ENCODE results near the gene C14orf93.
A peak's percentile ranks its signal among the peaks of the same experiment; 100 is the strongest.

C14orf93 gene, protein sequence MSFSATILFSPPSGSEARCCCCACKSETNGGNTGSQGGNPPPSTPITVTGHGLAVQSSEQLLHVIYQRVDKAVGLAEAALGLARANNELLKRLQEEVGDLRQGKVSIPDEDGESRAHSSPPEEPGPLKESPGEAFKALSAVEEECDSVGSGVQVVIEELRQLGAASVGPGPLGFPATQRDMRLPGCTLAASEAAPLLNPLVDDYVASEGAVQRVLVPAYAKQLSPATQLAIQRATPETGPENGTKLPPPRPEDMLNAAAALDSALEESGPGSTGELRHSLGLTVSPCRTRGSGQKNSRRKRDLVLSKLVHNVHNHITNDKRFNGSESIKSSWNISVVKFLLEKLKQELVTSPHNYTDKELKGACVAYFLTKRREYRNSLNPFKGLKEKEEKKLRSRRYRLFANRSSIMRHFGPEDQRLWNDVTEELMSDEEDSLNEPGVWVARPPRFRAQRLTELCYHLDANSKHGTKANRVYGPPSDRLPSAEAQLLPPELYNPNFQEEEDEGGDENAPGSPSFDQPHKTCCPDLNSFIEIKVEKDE

DNA sequence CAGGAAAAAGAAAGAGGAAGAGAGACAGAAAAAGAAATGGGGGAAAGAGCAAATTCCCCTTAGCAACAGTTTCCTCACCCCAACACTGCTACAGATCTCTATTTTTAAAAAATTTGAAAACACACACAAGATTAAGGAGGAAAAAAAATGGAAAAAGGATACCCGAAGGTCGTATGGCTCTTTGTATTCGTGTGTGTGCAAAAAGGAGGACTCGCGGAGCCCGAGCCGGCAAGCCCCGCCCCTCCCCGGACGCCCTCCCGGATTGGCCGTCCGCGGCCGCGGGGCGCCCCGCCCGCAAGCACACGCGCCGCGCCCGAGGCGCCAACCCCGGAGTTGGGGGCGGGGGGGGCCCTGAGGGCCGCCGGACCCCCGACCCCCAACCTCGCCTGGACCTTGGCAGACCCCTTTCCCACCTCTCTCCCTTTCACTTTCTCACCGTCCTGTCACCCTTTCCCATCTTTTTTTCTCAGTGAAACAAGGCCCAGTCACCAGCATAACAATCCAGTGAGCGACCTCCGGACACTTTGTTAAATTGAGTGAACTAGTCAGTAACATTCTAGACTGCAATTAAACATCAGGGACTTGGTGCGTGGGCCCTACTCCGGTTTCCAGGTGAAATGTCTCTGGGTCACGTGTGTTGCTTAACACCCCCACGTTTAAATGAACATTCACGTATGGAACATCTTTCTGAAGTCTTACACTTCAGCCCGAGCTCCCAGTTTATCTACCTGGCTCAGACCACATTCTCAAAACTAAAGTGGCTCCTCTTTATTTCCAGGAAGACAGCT, at the start of gene C14orf93:
TSS of gene C14orf93 (minus strand) at position 205 of the 788 bp plus-strand sequence. CDS start 11,120 bp downstream, outside the sequence.
- FAIRE-seq (no peak), DNase-seq (ENCODE audit: low spot score) (peak; percentile 4)

DNA sequence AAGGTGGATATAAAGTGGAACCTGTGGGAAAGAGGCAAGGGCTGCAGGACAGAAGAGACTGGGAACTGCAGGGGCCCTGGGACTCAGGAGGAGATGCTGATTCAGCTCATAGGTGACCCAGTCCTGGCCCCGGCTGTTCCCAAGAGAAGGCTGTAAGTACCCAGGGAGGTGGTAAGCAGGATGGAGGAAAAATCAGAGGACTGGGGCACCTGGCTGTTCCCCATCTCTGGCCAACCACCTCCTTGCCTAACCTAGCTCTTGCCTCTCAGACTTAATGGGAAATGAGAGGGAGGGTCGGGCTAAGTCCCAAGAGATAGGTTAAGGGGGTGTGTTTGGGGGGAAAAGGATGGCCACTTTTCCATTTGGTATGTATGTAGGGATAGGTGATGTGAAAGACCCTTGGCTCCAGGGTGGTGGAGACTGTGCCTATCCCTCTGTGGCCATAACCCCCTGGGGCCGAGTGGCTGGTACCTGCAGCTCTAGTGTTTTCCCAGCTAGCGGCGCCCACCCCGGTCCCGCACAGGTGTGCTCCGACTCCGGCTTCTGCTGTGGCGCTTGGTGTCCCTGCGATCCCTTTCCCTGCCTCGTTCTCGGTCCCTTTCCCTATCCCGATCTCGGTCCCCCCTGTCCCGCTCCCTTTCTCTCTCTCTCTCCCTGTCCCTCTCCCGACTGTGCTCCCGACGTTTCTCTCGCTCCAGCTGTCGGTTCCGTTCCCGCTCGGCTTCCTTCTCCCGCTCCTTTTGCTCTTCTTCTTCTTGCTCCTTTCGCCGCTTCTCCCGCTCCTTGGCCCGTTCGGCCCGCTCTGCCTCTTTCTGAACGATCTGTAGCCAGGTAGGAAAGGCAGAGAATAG, 48.9 kb upstream of the C14orf93 start:
- FAIRE-seq (no peak), DNase-seq (ENCODE audit: low spot score) (no peak)

DNA sequence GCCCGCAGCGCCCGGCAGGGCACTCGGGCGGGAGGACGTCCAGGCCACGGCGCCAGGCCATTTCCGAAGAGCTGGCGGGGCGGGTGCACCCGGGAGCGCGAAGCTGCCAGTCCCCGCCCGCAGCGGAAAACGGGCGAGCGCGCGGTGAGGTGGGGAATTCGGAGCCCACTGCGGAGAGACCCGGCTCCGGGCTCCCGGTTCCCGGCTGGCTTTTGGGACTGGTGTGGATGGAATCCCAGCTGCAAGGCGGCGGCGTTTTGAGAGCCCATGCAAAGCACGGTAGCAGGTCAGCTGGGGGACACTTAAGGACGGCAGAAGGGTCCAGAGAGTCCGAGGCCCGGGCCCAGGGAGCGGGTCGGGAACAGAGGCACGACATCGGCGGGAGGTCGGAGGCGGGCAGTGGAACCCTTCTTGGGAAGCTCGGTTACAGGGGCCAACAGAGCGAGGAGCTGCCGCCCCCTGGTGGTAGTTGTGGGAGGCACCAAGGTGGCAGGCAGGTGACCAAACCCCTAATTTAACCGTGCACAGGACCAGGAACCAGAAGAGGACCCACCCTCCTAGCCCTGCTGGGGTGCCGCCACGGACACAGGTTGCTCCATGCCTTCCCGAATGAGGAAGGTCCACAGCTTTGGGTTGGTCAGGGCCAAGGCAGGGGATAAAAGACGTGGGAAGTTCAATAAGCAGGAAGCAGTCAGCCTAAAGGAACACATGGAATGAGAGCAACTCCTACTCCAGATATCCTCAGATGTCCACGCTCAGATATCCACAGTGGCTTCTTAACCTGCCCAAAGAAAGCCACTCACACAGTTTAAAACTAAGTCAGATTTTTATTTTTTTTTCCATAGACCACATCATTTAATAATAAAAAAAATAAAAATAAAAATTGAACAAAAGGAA, 48.1 kb upstream of the C14orf93 start:
- FAIRE-seq (no peak), DNase-seq (ENCODE audit: low spot score) (peak; percentile 51)

DNA sequence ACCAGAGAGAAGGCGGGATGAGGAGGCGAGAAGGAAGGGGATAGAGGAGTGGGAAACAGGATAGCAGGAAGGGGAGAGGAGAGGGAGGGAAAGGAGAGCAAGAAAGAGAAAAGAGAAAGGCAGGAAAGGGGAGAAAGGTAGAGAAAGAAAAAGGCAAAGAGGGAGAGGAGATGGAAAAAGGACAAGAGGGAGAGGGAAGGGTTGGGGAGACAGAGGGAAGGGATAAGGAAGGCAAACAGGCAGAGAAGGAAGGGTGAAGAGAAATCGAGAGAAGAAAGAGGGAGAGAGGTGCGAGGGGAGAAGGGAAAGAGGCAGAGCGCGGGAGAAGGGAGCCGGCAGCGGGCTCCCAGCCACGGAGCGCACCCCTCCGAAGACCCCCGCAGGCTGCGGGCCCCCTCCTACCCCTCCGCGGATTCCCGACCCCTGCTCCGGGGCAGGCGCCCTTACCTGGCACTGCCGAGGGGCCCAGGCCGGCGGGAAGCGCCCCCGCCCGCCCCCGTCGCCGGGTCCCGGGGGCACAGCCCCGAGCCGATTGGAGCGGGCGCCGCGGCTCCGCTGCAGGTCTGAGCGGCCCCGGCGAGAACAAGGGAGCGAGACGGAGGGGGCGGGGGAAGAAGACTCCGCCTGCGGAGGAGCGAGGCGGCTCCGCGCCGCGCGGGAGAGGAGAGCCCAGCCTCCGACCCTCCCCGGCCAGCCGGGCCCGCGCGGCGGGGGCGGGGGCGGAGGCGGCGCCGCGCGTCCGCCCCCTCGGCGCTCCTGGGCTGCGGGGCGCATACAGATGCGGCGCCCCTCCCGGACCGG, 47.2 kb upstream of the C14orf93 start, which contains the start of gene CDH24:
TSS of gene CDH24 (minus strand) at position 565 of the 801 bp plus-strand sequence. CDS start 1,787 bp downstream, outside the sequence.
- no peak for FAIRE-seq
- DNase-seq (ENCODE audit: low spot score), result peak; percentile 31

DNA sequence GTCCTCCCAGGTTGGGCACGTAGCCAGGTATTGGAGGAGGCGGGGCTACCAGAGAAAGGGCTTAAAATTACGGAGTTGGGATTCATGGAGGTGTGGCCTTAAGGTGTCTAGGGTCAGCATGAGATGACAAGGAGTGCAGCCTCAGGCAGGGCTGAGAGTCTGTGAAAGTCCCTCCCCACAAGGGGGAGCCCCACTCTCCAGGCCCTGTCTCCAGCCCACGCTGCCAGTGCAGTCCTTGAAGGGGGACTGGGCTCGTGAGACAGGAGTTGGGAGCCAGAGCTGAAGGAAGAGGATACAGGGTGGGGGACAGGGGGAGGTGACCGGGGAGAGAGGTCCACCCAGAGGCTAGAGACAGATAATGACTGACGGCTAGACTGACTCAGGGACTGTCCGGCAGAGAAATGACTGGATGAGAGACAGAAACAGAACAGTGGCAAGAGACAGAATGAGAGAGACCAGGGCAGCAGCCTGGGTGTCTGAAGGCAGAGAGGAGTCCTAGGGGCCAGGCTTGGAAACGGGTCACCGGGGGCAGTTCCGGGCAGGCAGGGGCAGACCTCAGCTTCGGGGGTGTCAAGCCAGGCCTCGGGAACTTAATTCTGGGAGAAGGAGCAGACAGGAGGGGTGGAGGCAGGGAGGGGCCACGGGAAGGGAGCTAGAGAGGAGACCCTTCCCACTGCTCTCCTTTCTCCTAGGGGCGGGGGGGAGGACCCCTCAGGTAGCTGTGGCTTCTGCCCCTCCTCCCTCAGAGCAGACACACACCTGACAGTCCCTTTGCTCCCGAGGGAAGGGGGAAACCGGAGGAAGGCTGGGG, 46.4 kb upstream of the C14orf93 start:
- DNase-seq (ENCODE audit: low spot score) (peak; percentile 59), FAIRE-seq (no peak)

DNA sequence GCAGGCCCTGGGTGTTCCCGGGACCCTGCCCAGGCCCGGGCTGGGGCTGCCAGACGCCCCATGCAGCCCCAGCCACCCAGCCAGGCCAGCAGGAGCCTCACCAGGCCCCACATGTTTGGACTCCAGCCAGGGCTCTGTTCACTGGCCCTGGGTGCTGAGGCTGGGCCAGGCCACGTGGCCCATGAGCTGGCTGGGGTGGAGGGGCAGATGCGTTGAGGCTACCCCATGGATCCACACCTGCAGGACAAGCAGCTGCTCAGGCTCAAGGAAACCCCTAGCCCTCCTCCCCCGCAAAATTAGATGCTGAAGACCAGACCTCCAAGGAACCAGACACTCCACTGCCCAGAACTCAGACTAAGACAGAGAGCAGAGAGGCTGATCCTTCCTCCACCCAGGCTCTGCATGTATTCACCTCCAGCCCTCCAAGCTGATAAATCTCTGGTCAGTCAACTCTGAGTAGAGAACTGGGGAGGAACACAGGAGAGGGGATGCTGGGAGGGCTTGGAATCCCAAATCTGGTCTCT, 45.7 kb upstream of the C14orf93 start:
- DNase-seq (ENCODE audit: low spot score) (no peak), FAIRE-seq (no peak)

DNA sequence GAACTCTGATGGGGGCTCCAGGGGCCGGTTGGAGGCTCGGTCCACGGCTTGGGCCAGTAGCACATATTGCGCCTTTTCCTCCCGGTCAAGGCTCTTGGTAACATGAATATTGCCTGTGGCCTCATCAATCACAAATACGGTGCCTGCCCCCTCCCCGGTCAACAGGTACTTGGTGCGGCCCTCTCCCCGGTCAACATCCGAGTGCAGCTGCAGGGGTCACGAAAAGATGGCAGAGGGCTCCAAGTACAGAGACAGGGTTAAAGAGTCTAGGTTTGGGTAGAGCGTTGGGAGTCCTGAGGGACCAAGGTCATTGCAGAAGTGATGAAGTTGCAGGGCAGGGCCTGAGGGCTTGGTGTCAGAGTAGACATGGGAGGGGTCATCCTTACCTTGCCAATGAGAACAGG, 45.2 kb upstream of the C14orf93 start:
- FAIRE-seq (no peak), DNase-seq (ENCODE audit: low spot score) (no peak)

DNA sequence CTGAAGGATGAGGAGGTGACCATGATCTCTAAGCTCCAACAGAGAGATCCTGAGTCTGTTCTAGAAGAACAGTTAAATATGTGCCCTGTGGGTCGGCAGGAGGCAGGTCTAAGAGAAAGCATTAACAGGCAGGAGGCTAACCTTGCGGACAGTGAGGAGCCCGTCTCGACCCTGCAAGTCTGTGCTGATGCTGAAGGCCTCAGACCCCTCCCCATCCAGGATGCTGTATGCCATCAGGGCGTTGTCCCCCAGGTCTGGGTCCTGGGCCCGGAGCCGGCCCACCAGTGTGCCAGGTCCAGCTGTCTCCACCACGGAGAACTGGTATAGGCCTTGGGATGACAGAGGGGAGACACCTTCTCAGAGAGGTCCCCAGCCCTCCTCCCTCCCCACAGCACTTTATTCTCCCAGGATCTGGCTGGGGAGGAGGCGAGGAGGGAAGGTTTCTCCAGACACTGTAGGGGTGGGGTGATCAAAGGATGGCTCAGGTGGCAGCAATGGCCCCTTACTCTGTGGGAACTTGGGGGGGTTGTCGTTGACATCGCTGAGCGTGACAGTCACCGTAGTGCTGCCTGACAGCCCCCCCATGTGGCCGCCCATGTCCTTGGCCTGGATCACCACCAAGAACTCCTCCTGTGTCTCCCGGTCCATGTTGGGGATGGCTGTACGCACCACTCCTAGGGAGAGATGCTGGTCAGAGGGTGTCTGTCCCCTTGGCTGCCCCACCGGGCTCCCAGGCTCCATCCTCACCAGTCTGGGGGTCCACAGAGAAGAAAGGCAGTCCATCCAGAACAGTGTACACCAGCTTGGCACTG, 44.3 kb upstream of the C14orf93 start:
- DNase-seq (ENCODE audit: low spot score) (no peak), FAIRE-seq (no peak)

DNA sequence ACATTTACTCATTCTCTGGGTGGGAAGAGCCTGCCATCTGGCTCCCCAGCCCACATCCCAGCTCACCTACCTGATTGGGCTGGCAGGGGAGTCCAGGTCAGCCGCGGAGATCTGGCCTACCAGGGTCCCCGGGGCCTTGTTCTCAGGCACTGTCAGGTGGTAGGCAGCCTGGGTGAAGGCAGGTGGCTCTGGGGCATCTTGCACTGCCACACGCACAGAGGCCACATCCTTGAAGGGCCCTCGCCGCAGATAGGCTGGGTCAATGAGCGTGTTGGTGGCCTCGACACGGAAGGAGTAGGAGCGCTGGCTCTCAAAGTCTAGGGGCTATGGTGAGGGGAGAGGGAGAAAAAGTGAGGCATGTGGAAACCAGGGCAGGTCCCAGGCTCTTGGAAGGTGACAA, 43.5 kb upstream of the C14orf93 start:
- no peak for FAIRE-seq

DNA sequence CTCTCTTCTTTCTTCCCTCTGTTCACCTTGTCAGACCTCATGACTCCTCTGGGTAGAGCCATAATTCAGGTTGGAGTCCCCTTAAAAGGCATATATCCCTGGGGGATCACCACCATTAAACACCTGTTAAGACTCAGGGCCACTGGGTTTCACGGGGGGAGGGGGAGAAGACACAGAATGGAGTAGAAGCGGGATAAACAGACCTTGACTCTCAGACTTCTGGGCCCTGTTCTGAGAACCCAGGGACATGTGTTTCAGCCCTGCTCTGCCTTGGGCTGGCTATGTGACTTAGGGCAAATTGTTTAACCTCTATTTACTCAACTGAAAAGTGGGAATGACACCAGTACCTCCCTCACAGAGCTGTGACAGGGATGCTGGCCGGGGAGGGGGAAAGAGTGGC, 42.7 kb upstream of the C14orf93 start:
- FAIRE-seq (no peak), DNase-seq (ENCODE audit: low spot score) (no peak)

More for the DNA sequence above, 43.5 kb upstream of the C14orf93 start:
- no peak for DNase-seq (ENCODE audit: low spot score)

DNA sequence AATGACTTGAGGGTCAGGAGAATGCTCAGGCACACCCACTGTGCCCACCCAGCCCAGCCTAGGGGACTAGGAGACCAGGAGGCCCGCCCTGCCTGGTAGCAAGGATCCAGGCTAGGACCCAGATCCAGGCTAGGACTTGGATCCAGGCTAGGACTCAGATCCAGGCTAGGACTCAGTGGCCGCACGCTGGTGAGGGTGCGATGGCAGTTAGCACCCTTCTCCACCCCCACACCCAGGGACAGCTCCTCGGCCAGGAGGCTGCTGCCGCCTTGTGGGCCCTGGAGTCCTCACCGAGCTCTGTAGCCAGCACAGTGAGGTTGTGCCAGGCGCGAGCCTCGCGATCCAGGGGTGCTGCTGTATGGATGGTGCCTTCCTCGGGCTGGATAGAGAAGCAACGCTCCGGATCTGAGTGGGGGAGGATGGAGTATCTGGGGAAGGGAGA, 42.3 kb upstream of the C14orf93 start:
- FAIRE-seq (no peak), DNase-seq (ENCODE audit: low spot score) (no peak)

DNA sequence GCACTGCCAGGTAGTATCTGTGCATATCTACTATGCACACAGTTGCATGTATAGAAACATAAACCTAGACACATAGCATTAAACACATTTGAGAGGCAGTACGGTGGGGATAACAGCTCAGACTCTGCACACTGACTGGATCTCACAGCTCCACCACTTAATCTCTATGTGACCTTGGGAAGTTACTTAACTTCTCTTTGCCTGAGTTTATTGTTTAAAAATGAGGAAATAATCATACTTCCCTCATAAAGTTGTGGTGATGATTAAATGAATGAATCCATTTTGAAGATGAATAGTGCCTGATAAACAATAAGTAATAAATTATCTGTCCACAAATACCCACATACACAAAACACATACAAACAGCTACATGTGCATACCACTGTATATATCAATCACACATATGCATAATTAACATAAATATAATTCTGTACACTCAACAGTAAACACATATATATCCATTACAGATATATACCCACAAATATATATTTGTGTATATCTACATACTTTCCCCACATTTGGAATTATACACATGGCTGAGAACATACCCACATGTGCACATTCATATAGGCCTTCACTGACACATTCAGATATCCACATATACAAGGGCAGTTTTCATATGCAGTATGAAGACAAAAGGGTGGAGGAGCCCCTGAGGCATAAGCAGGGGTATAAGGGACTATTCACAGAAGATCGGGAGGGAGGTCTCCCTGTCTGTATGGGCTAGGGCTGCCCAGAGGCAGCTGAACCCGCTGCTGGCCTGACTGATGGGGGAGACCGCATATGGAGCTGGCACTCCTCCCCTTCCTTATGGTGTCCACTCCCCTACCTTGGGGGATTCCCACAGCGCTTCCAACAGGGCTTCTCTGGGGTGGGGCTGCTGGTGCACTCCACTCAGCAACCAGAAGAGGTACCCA, 41.5 kb upstream of the C14orf93 start:
- no peak for DNase-seq (ENCODE audit: low spot score)
- FAIRE-seq, result no peak

DNA sequence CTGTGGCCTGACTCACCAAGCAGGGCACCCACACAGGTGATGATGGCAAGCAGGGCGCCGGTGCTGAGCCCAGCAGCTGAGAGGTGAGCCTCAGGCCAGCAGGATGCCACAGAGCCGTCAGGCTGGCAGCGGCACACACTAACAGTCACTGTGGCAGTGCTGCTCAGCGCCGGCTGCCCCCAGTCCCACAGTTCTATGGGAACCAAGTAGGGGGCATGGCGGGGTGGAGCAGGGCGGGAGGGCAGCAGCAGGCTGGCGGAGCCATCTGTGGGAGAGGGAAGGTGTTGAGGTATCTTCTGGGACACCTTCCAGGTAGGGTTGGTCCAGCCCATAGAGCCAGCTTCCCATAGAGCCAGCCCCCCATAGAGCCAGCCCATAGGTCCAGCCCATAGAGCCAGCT, 39.1 kb upstream of the C14orf93 start:
- DNase-seq (ENCODE audit: low spot score), result no peak
- FAIRE-seq, result no peak

DNA sequence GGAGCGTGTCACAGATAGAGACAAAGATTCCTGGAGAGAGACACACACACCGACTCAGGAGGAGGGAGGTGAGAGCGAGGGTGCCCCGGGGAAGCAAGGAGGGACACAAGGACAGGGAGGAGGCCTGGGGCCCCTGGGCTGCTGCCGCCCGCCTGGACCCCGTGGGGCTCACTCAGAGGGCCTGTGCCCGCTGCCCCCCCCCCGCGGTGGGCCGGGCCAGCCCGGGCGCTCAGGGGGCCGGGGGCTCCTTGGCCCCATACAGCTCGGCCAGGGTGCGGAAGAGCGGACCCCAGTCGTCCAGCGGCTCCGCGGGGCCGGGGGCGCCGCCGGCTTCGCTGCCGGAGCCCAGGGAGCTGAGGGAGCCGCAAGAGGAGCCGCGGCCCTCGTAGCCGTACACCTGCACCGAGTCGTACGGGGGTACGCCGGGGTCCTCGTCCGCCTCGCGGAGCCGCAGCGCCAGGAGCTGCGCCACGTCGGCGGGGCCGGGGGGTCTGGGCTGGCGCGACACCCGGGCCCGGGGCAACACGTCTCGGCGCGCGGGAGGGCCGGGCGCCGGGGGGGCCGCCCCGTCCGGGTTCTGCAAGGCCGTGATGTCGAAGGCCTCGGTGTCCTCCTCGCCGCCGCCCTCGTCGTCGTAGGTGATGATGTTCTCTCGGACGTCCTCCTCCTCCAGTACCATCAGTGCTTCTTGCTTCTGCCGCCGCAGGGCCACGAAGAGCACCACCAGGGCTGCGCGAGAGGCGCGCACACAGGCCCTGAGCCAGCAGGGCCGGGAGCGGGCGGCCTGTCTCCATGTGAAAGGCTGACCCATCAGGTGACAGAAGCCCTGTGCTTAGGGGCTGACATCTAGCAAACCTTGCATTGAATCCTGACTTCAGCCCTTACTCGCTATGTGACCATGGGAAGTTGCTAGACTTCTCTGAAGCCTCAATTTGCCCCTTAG, 38.1 kb upstream of the C14orf93 start:
- DNase-seq (ENCODE audit: low spot score) (no peak), FAIRE-seq (no peak)

DNA sequence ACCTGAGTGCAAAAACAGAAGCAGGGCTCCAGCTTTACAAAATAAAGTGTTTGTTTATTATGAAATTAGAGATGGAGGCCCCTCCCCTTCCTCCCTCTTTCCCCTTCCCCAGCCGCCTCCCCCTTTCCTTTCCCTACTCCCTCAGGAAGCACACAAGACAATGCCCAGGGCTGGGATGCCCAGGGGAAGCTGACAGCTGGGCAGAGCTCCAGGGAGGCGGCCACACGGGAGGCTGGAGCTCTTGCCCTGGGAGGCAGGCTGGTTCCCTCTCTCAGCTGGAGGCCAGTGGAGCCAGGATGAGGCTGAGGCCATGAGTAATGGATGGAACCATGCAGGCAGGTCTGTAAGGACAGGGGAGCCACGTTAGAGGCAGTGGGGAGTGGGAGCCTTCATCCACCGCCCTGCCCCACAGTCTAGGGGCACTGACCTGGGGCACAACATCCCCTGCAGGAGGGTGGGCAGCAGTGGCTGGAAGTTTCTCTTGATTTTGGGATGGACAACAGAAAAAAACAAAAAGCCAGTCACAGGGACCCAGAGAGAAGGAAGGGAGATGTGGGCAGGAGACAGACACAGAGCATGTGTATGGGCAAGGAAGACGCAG, 37.2 kb upstream of the C14orf93 start:
- DNase-seq (ENCODE audit: low spot score) (no peak), FAIRE-seq (no peak)
